PC-3 (cell line): ENCODE results near the gene BFSP1. TPM values are rescaled to one million over a fixed set of nuclear protein-coding genes. Genes with fewer than 3 reads are reported as not detected.

Source experiments
- ATAC-seq: fragments of 200-7000 bp; cut with Tn5 transposase; 2 replicates; pipeline ENCODE4 v1.9.1; 2020; ENCODE audit warnings: mild to moderate bottlenecking, moderate library complexity
- BruUV-seq: library from RNA; stranded (reverse); fragments of 400-500 nt; replicated peaks from 2 replicates; lab custom pipeline; 2021; lab: Mats Ljungman, UMichigan
- CTCF ChIA-PET: fragments of 300-600 bp; sonication (Branson Sonifier 250); formaldehyde crosslinking; loops from one replicate; lab custom pipeline; 2022; ENCODE audit warnings: antibody characterized with exemption; lab: Charles Lee
- POLR2A ChIA-PET: fragments of 300-600 bp; sonication (Branson Sonifier 250); formaldehyde crosslinking; loops from one replicate; lab custom pipeline; 2022; ENCODE audit warnings: antibody characterized with exemption; ENCODE audit not compliant: unreplicated experiment; lab: Charles Lee
- DNase-seq: peaks from one replicate; pipeline ENCODE4 v3.0.0-alpha.2; 2015
- H2AFZ ChIP-seq: fragments of 300-600 bp; sonication (generic); 2 replicates; pipeline ENCODE4 v1.6.0; 2016; ENCODE audit warnings: antibody characterized with exemption, low read length
- H3F3A ChIP-seq: fragments of 300-600 bp; sonication (generic); one replicate; pipeline ENCODE4 v1.6.0; 2017; ENCODE audit warnings: antibody characterized with exemption, low read length, control low read depth, mild to moderate bottlenecking; ENCODE audit not compliant: unreplicated experiment
- H3K27ac ChIP-seq: fragments of 300-600 bp; sonication (generic); 2 replicates; pipeline ENCODE4 v1.5.1; 2016; ENCODE audit warnings: mild to moderate bottlenecking, low read length
- H3K27me3 ChIP-seq: fragments of 300-600 bp; sonication (generic); 2 replicates; pipeline ENCODE4 v1.6.1; 2016; ENCODE audit warnings: low read length, mixed read lengths
- H3K36me3 ChIP-seq: fragments of 300-600 bp; sonication (generic); 2 replicates; pipeline ENCODE4 v1.6.1; 2016; ENCODE audit warnings: low read depth, mixed run types, low read length, mixed read lengths
- H3K4me1 ChIP-seq: fragments of 300-600 bp; sonication (generic); 2 replicates; pipeline ENCODE4 v1.5.1; 2016; ENCODE audit warnings: low read length; ENCODE audit not compliant: insufficient read depth
- H3K4me2 ChIP-seq: fragments of 300-600 bp; sonication (generic); 2 replicates; pipeline ENCODE4 v1.6.0; 2016; ENCODE audit warnings: low read length
- H3K4me3 ChIP-seq: fragments of 300-600 bp; sonication (generic); 2 replicates; pipeline ENCODE4 v1.5.1; 2016; ENCODE audit warnings: mild to moderate bottlenecking, low read length, mixed read lengths
- H3K79me2 ChIP-seq: fragments of 300-600 bp; sonication (generic); 2 replicates; pipeline ENCODE4 v1.6.1; 2017; ENCODE audit warnings: low read length, mixed read lengths
- H3K9ac ChIP-seq: fragments of 300-600 bp; sonication (generic); 2 replicates; pipeline ENCODE4 v1.6.0; 2016; ENCODE audit warnings: mild to moderate bottlenecking, low read length
- H3K9me2 ChIP-seq: fragments of 300-600 bp; sonication (generic); replicated peaks from 2 replicates; pipeline ENCODE4 v1.6.1; 2016; ENCODE audit warnings: mixed run types, low read length, mixed read lengths
- H3K9me3 ChIP-seq: fragments of 300-600 bp; sonication (generic); 2 replicates; pipeline ENCODE4 v1.6.1; 2016; ENCODE audit warnings: low read length, mixed read lengths
- H4K20me1 ChIP-seq: fragments of 300-600 bp; sonication (generic); 2 replicates; pipeline ENCODE4 v1.6.1; 2016; ENCODE audit warnings: low read length, mixed read lengths
- CTCF ChIP-seq: fragments of 300-600 bp; sonication (generic); conservative IDR thresholded peaks from 2 replicates; pipeline ENCODE4 v1.5.1; 2017; ENCODE audit warnings: antibody characterized with exemption, low read depth, mild to moderate bottlenecking, low read length
- EZH2 ChIP-seq: fragments of 300-600 bp; sonication (generic); IDR thresholded peaks from one replicate; pipeline ENCODE4 v1.6.1; 2017; ENCODE audit warnings: antibody characterized with exemption, mild to moderate bottlenecking, low read length; ENCODE audit not compliant: unreplicated experiment
- EZH2phosphoT487 ChIP-seq: fragments of 300-600 bp; sonication (generic); IDR thresholded peaks from 2 replicates; pipeline ENCODE4 v1.6.1; 2018; ENCODE audit warnings: mild to moderate bottlenecking, antibody characterized with exemption, low read length, borderline replicate concordance
- intact Hi-C: fragments of 100-400 bp; cut with micrococcal nuclease; formaldehyde crosslinking; loops from 2 replicates; pipeline ENCODE4 v1.9.0; 2023
- total RNA-seq: library from RNA; depleted of rRNA; stranded (reverse); fragments of >200 nt; gene quantifications from 2 replicates; pipeline ENCODE4 v1.2.3, GENCODE V29; 2014

Gene BFSP1
- total RNA-seq, 1 experiment from 2014 or later = 2.7 TPM

DNA sequence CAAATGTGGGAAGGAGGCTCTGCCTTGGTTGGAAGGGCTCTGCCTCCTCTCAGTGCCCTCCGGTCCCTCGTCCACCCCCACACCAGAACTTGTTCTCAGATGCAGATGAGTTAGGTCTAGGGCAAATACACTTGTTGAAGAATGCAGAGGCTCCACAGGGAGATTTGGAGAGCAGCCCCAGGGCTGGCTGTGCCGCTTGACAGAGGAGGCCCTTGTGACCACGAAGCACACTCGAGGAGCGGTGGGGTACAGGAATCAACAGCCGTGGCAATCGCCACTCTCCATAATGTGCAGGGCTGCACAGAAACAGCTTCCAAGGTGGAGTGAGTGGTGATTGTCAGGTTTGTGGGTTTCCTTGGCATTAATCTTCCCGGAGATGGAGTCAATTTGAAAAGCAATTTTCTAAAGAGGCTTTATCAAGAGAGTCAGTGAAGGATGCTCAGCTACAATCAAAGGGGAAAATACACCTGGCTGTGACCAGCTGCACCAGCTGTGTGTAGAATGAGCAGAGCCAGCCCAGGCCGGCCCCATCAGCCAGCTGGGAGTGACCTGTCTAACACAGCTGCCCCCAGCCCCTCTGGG, 59.5 kb downstream of the BFSP1 start:
- Histone ChIP-seq H3K9me2 (no peaks in the 10 kb centered on the region), H3K4me1 (no peaks in the 10 kb centered on the region), H4K20me1 (no peaks in the 10 kb centered on the region), H3K4me2 (no peak overlapping the region), H3K9ac (no peak overlapping the region), H3K27ac (no peak overlapping the region), H3K4me3 (no peak overlapping the region), H3K79me2 (no peaks in the 10 kb centered on the region), H3K36me3 (no peaks in the 10 kb centered on the region), H3K9me3 (no peaks in the 10 kb centered on the region), H2AFZ (no peak overlapping the region), H3K27me3 (peaks cover 62% of the 10 kb centered on the region), H3F3A (no peaks in the 10 kb centered on the region)
- no peak for ATAC-seq
- no peak for TF ChIP-seq EZH2phosphoT487
- no peak for TF ChIP-seq EZH2
- TF ChIP-seq CTCF = no peak
- DNase-seq = no peak
- BruUV-seq = no TSS peak
- ChIA-PET CTCF (interaction anchor here (0.6 kb wide), 1 partner anchor 40 kb away, joined by 3 read pairs; no protein-coding TSS in a partner anchor), POLR2A (no interaction called here)
- intact Hi-C loops = no loop called here

DNA sequence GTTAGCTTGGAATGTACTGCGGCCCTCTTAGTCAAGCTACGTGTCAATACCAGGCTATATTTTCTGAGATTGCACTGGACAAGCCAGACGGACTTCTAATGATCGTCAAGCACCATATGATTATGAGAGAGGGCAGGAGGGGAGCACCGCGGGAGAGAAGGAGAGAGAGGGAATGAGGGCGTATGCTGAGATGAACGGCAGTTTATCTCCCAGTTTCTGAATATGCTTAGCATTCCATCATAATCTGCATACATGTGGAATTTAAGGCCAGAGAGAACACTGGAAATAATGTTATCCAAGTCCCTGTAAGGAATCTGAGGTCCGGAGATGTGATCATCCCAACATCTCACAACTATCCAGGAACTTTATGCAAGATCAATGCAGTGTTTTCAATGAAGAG, 60.2 kb downstream of the BFSP1 start:
- H3K4me1 ChIP-seq = no peaks in the 10 kb centered on the region
- CTCF ChIA-PET = no interaction called here
- H3K9me2 ChIP-seq = no peaks in the 10 kb centered on the region
- no peak overlapping the region for H2AFZ ChIP-seq
- H3K4me3 ChIP-seq = no peak overlapping the region
- H3F3A ChIP-seq = no peaks in the 10 kb centered on the region
- DNase-seq = no peak
- intact Hi-C loops = no loop called here
- peaks cover 57% of the 10 kb centered on the region for H3K27me3 ChIP-seq
- ATAC-seq = no peak
- POLR2A ChIA-PET = no interaction called here
- no peak overlapping the region for H3K4me2 ChIP-seq
- no peaks in the 10 kb centered on the region for H3K9me3 ChIP-seq
- no peak for TF ChIP-seq CTCF
- TF ChIP-seq EZH2phosphoT487 = no peak
- TF ChIP-seq EZH2 = no peak
- no TSS peak for BruUV-seq
- no peak overlapping the region for H3K27ac ChIP-seq
- no peak overlapping the region for H3K9ac ChIP-seq
- H3K36me3 ChIP-seq = no peaks in the 10 kb centered on the region
- no peaks in the 10 kb centered on the region for H4K20me1 ChIP-seq
- H3K79me2 ChIP-seq = no peaks in the 10 kb centered on the region

GRCh38 chr20:17470521-17470920, 60.7 kb downstream of the BFSP1 start:
- POLR2A ChIA-PET = no interaction called here
- TF ChIP-seq EZH2 = no peak
- no peak for TF ChIP-seq CTCF
- TF ChIP-seq EZH2phosphoT487 = no peak
- no peaks in the 10 kb centered on the region for H3K9me2 ChIP-seq

More at GRCh38 chr20:17470521-17470920, 60.7 kb downstream of the BFSP1 start:
- Histone ChIP-seq H4K20me1 (no peaks in the 10 kb centered on the region), H3K4me1 (no peaks in the 10 kb centered on the region), H3K79me2 (no peaks in the 10 kb centered on the region), H3K9ac (no peak overlapping the region), H3K4me2 (no peak overlapping the region), H3K27me3 (peaks cover 54% of the 10 kb centered on the region), H3K9me3 (no peaks in the 10 kb centered on the region), H3K36me3 (no peaks in the 10 kb centered on the region), H2AFZ (no peak overlapping the region), H3K4me3 (no peak overlapping the region), H3K27ac (no peak overlapping the region), H3F3A (no peaks in the 10 kb centered on the region)
- CTCF ChIA-PET = no interaction called here
- ATAC-seq (no peak), DNase-seq (no peak)
- BruUV-seq = no TSS peak
- intact Hi-C loops = no loop called here
